ENCODE data around the gene PPFIBP2.

PPFIBP2 gene

GRCh38 chr11:7589861-7590260, 76.1 kb downstream of the PPFIBP2 start:
- Mint-ChIP-seq H3K27ac (no peak overlapping the region), H3K4me1 (peaks cover 25% of the 10 kb centered on the region), H3K27me3 (peaks cover 15% of the 10 kb centered on the region), H3K4me3 (no peak overlapping the region), H3K36me3 (peaks cover 12% of the 10 kb centered on the region), H3K9me3 (no peaks in the 10 kb centered on the region)
- CTCF ChIA-PET: no interaction called here
- no peak for DNase-seq

- CTCF ChIA-PET: no interaction called here
These were observed 76.7 kb downstream of the PPFIBP2 start for GRCh38 chr11:7590529-7590928.

GRCh38 chr11:7591107-7591894, 77.5 kb downstream of the PPFIBP2 start:
- Mint-ChIP-seq H3K4me1 (peaks cover 25% of the 10 kb centered on the region), H3K36me3 (peaks cover 12% of the 10 kb centered on the region), H3K27ac (no peak overlapping the region), H3K9me3 (no peaks in the 10 kb centered on the region), H3K27me3 (peaks cover 10% of the 10 kb centered on the region), H3K4me3 (no peak overlapping the region)
- no peak for DNase-seq
- CTCF ChIA-PET: interaction anchor here (0.8 kb wide), 1 partner anchor 79 kb away, joined by 5 read pairs; no protein-coding TSS in a partner anchor

More at GRCh38 chr11:7590529-7590928, 76.7 kb downstream of the PPFIBP2 start:
- no peak for DNase-seq
- Mint-ChIP-seq H3K9me3 (no peaks in the 10 kb centered on the region), H3K27me3 (peaks cover 11% of the 10 kb centered on the region), H3K27ac (no peak overlapping the region), H3K4me1 (peaks cover 25% of the 10 kb centered on the region), H3K4me3 (no peak overlapping the region), H3K36me3 (peaks cover 12% of the 10 kb centered on the region)

DNA sequence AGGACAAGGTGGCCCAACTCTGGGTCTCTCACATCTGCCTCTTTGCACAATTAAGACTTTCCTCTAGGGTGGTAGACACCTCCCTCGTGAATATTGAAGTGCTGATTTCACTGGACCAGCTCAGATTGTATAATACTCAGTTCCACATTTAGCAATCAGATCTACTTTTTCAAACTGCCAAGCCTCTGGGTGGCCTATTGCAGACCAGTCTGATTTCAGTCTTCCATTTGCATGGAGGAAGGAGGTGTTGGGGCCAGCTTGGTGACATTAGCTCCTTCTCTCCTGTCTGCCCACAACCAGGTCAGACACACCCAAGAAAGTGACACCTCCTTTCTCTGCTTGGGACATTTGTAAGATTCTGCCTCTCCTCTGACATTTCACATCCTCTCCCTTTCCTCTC, 78.2 kb downstream of the PPFIBP2 start:
- Mint-ChIP-seq H3K9me3 (no peaks in the 10 kb centered on the region), H3K27ac (peak overlapping the region; percentile 29), H3K4me1 (peaks cover 25% of the 10 kb centered on the region), H3K36me3 (peaks cover 12% of the 10 kb centered on the region), H3K4me3 (no peak overlapping the region), H3K27me3 (peaks cover 10% of the 10 kb centered on the region)
- CTCF ChIA-PET: interaction anchor here (0.8 kb wide), 1 partner anchor 79 kb away, joined by 5 read pairs; no protein-coding TSS in a partner anchor
- no peak for DNase-seq

GRCh38 chr11:7592711-7593110, 78.9 kb downstream of the PPFIBP2 start:
- DNase-seq: no peak
- peaks cover 12% of the 10 kb centered on the region for H3K36me3 Mint-ChIP-seq
- peak overlapping the region; percentile 37 for H3K27ac Mint-ChIP-seq
- no peaks in the 10 kb centered on the region for H3K9me3 Mint-ChIP-seq
- peaks cover 6% of the 10 kb centered on the region for H3K27me3 Mint-ChIP-seq
- H3K4me1 Mint-ChIP-seq: peaks cover 25% of the 10 kb centered on the region
- H3K4me3 Mint-ChIP-seq: no peak overlapping the region
- CTCF ChIA-PET: no interaction called here

DNA sequence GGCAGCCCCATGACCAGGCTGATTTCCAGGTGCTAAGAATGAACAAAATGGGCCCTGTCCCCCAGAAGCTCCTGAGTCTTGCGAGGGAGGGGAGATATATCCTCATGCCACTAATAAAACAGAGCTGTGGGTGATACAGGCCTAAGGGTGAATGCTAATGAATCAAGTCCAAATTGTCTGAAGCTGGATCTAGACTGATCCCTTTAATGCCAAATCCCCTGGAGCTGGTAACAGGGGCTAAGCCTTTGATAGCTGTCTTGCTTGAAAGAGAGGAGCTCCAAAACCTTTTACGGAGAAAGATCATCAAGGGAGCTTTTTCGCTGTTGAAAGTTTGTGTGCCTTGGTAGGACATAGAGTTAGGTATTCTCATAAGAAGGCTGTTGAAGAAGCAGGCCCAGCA, 79.7 kb downstream of the PPFIBP2 start:
- Mint-ChIP-seq H3K4me3 (no peak overlapping the region), H3K9me3 (no peaks in the 10 kb centered on the region), H3K27me3 (no peaks in the 10 kb centered on the region), H3K36me3 (peaks cover 12% of the 10 kb centered on the region), H3K27ac (no peak overlapping the region), H3K4me1 (peaks cover 25% of the 10 kb centered on the region)
- no peak for DNase-seq
- CTCF ChIA-PET: interaction anchor here (1.0 kb wide), 1 partner anchor 10 kb away, joined by 3 read pairs; no protein-coding TSS in a partner anchor

GRCh38 chr11:7595016-7595866, 81.4 kb downstream of the PPFIBP2 start:
- H3K4me1 Mint-ChIP-seq: peaks cover 25% of the 10 kb centered on the region
- DNase-seq: no peak
- CTCF ChIA-PET: no interaction called here
- no peak overlapping the region for H3K27ac Mint-ChIP-seq
- H3K27me3 Mint-ChIP-seq: no peaks in the 10 kb centered on the region
- peaks cover 12% of the 10 kb centered on the region for H3K36me3 Mint-ChIP-seq
- no peaks in the 10 kb centered on the region for H3K9me3 Mint-ChIP-seq
- no peak overlapping the region for H3K4me3 Mint-ChIP-seq

GRCh38 chr11:7595951-7596350, 82.2 kb downstream of the PPFIBP2 start:
- H3K4me3 Mint-ChIP-seq: no peak overlapping the region
- H3K9me3 Mint-ChIP-seq: no peaks in the 10 kb centered on the region
- H3K4me1 Mint-ChIP-seq: peaks cover 26% of the 10 kb centered on the region
- CTCF ChIA-PET: no interaction called here
- H3K27me3 Mint-ChIP-seq: no peaks in the 10 kb centered on the region
- no peak for DNase-seq
- H3K36me3 Mint-ChIP-seq: peaks cover 10% of the 10 kb centered on the region
- H3K27ac Mint-ChIP-seq: no peak overlapping the region

- no peak overlapping the region for H3K27ac Mint-ChIP-seq
- H3K9me3 Mint-ChIP-seq: no peaks in the 10 kb centered on the region
- CTCF ChIA-PET: no interaction called here
- H3K27me3 Mint-ChIP-seq: no peaks in the 10 kb centered on the region
- peaks cover 10% of the 10 kb centered on the region for H3K36me3 Mint-ChIP-seq
- no peak for DNase-seq
- H3K4me3 Mint-ChIP-seq: no peak overlapping the region
- H3K4me1 Mint-ChIP-seq: peaks cover 21% of the 10 kb centered on the region
These were observed 83.2 kb downstream of the PPFIBP2 start for GRCh38 chr11:7596975-7597391.

- no peak overlapping the region for H3K27ac Mint-ChIP-seq
- DNase-seq: no peak
- no peaks in the 10 kb centered on the region for H3K9me3 Mint-ChIP-seq
- no peaks in the 10 kb centered on the region for H3K27me3 Mint-ChIP-seq
- H3K4me1 Mint-ChIP-seq: peaks cover 15% of the 10 kb centered on the region
- H3K36me3 Mint-ChIP-seq: peaks cover 10% of the 10 kb centered on the region
- no peak overlapping the region for H3K4me3 Mint-ChIP-seq
- CTCF ChIA-PET: no interaction called here
These were observed 83.8 kb downstream of the PPFIBP2 start for GRCh38 chr11:7597620-7598019.

GRCh38 chr11:7599209-7599608, 85.4 kb downstream of the PPFIBP2 start:
- DNase-seq: no peak
- Mint-ChIP-seq H3K36me3 (no peaks in the 10 kb centered on the region), H3K27me3 (no peaks in the 10 kb centered on the region), H3K4me3 (no peak overlapping the region), H3K27ac (no peak overlapping the region), H3K4me1 (peaks cover 3% of the 10 kb centered on the region), H3K9me3 (no peaks in the 10 kb centered on the region)
- CTCF ChIA-PET: no interaction called here

- Mint-ChIP-seq H3K4me3 (no peak overlapping the region), H3K27me3 (no peaks in the 10 kb centered on the region), H3K9me3 (no peaks in the 10 kb centered on the region), H3K4me1 (peaks cover 3% of the 10 kb centered on the region), H3K27ac (no peak overlapping the region), H3K36me3 (no peaks in the 10 kb centered on the region)
- CTCF ChIA-PET: no interaction called here
- no peak for DNase-seq
These were observed 86.5 kb downstream of the PPFIBP2 start for GRCh38 chr11:7600205-7600775.

DNA sequence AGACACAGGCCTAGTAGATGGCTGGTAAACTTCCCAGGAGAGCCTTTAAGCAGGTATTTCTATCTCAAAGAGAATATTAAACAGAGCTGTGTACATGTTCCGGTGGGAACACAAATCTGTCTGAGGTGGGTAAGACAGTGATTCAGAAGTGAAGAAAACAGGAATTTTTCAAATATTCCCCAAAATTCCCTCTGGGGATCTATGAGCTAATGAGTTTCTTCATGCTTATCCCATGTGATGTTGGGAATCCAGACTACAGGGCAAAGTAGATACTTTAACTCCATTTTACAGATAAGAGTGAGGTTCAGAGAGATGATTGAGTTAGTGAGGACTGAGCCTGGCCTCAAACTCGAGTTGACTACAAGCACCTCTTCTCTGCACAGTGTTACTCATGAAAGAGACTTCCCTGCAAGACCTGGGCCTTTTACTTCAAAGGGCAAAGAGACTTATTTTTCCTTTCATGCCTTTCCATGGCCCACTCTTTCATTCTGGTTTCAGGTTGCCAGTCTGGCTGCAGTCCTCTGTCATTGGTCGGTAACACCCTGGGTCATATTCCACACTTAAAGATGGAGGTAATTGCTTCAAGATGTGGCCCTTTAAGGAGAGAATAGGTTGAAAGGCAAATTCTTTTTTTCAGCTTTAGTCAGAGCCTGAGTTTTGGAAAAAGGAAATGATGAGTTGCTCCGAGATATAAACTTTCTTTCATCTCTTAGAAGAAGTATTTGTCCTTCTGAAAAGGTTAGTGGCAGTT, 89.4 kb downstream of the PPFIBP2 start:
- no peaks in the 10 kb centered on the region for H3K27me3 Mint-ChIP-seq
- no peak overlapping the region for H3K27ac Mint-ChIP-seq
- H3K4me3 Mint-ChIP-seq: no peak overlapping the region
- H3K4me1 Mint-ChIP-seq: peaks cover 3% of the 10 kb centered on the region
- H3K36me3 Mint-ChIP-seq: no peaks in the 10 kb centered on the region
- CTCF ChIA-PET: no interaction called here
- DNase-seq: no peak
- no peaks in the 10 kb centered on the region for H3K9me3 Mint-ChIP-seq
